NAMALWA (cell line): ENCODE measurements around the gene RHBDD2.

Experiments
- DNase-seq: peaks from one replicate; pipeline ENCODE4 v3.0.0-alpha.2; 2015; ENCODE audit warnings: low spot score

The RHBDD2 gene

DNA sequence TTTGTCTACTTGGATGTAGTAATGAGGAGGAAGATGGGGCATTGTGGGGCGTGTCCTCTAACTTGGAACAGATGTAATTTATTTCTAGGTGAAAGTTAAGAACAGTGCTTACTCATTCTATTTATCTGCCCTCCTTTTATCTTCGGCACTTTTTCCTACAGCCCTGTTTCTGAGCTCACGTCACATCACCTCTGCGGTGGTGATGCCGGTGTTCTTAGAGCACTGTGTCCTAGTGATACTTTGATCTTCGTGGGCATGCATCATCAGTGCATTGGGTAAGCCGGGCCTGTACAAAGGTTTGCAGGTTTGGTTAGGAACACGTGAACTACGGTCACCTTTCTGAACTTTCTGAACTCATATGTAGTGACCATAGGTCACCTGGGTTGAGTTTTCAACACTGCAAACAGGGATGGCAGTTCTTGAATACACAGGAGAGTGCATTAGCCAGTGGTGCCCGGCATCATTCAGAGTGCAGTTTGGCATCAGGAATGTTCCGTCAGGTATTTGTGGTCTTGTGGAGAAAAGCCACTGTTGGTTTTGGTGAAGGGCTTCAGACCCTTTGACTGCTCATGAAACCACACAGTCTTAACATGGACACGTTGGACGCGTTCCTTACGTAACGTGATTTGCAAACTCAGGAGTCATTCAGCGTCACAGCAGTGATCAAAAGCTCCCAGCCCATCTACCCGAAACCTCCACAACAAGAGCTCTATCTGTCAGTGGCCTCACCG lies 41.8 kb downstream of the RHBDD2 start:
- DNase-seq, result no peak

- no peak for DNase-seq
Observed at GRCh38 chr7:75921479-75921878, 42.6 kb downstream of the RHBDD2 start.

GRCh38 chr7:75922966-75923603 lies 44.3 kb downstream of the RHBDD2 start:
- no peak for DNase-seq

DNA sequence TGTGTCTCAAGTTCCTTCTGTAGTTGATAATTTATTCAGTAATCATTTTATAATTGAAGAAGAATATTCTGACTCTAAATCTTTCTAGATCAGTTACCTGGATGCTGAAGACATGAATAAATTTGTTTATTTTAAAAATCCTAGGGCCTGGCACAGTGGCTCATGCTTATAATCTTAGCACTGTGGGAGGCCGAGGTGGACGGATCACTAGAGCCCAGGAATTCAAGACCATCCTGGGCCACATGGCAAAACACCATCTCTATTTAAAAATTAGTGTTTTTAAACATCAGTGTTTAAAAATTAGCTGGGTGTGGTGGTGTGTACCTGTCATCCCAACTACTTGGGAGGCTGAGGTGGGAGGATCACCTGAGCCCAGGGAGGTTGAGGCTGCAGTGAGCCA lies 45.4 kb downstream of the RHBDD2 start:
- no peak for DNase-seq

GRCh38 chr7:75924889-75925288 lies 46.1 kb downstream of the RHBDD2 start:
- DNase-seq, result no peak

DNA sequence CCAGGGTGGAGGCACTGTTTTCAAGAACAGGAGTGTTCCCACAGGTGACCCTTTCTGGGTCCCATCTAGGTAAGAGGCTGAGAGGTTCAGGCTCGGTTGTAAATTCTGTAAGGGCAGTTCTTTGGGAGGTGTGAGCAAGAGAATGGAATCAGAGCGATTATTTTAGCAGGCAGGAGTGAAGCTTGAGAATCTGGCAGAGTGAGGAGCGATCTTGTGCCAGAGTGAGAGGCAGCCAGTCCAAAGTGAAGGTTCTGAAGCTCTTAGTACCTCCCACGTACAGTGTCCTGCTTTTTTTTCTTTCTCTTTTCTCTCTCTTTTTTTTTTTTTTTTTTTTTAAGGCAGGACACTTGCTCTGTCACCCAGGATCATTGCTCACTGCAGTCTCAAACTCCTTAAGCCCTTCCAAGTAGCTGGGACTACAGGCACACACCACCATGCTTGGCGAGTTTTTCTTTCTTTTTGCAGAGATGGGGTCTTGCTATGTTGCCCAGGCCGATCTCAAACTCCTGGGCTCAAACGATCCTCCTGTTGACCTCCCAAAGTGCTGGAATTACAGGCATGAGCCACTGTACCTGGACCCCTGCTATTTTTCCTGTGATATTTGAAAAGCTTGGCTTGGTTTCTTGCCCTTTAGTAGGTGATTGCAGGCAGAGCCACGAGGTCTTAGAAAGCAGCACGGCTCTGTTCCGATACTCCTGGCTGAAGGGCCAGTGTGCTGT lies 47.0 kb downstream of the RHBDD2 start:
- no peak for DNase-seq

- DNase-seq, result no peak
Observed at GRCh38 chr7:75928568-75928914, 49.7 kb downstream of the RHBDD2 start.

DNA sequence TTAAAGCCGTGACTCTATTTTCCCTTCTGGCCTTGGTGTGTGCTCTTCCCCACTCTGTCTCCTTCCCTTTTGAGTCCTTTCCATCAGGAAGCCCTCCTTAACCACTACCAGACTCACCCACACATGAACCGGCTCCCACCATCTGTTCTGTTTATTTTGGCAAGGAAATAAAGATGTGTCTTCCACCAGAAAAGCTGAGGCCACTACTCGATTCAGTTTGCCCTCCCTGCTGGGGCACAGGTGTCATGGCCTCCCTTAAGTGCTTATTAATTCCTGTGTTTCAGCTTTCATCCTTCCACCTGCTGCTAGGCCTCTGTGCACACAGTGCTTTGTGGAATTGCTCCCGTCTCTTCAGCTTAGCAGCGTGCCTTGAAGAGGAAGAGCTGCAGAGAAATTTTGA lies 52.8 kb downstream of the RHBDD2 start:
- DNase-seq, result no peak

- DNase-seq, result no peak
Observed at GRCh38 chr7:75937958-75938786, 59.3 kb downstream of the RHBDD2 start.
